CD4-positive, alpha-beta T cell treated with Interleukin-10 for 1 hour (primary cell): ENCODE results near the gene SSTR5.

Experiments used
- DNase-seq: peaks from one replicate; pipeline ENCODE4 v3.0.0-alpha.2; 2020

Gene SSTR5

GRCh38 chr16:1093284-1094123 is 21.0 kb downstream of the SSTR5 start:
- DNase-seq: no peak

- no peak for DNase-seq
Observed at GRCh38 chr16:1094124-1094479, 21.6 kb downstream of the SSTR5 start.

GRCh38 chr16:1094601-1095449 is 22.3 kb downstream of the SSTR5 start:
- DNase-seq: no peak

- DNase-seq: no peak
Observed at GRCh38 chr16:1095450-1096168, 23.1 kb downstream of the SSTR5 start.

- no peak for DNase-seq
Observed at GRCh38 chr16:1096169-1097082, 23.9 kb downstream of the SSTR5 start, which contains the start of gene C1QTNF8. Gene C1QTNF8 (minus strand): TSS chr16:1096244. CDS start chr16:1094922, 1,322 bp downstream.

GRCh38 chr16:1097156-1097555 is 24.6 kb downstream of the SSTR5 start:
- no peak for DNase-seq

- DNase-seq: no peak
Observed at GRCh38 chr16:1097800-1098199, 25.3 kb downstream of the SSTR5 start.

- no peak for DNase-seq
Observed at GRCh38 chr16:1098266-1098991, 25.9 kb downstream of the SSTR5 start.

GRCh38 chr16:1099189-1100083 is 26.9 kb downstream of the SSTR5 start:
- no peak for DNase-seq

GRCh38 chr16:1100084-1100800 is 27.7 kb downstream of the SSTR5 start:
- no peak for DNase-seq

- no peak for DNase-seq
Observed at GRCh38 chr16:1101133-1101532, 28.6 kb downstream of the SSTR5 start.

GRCh38 chr16:1101573-1102332 is 29.2 kb downstream of the SSTR5 start:
- DNase-seq: no peak

- no peak for DNase-seq
Observed at GRCh38 chr16:1102333-1102700, 29.8 kb downstream of the SSTR5 start.

- peak; percentile 72 for DNase-seq
Observed at GRCh38 chr16:1102921-1103635, 30.5 kb downstream of the SSTR5 start.

- DNase-seq: no peak
Observed at GRCh38 chr16:1103636-1103980, 31.1 kb downstream of the SSTR5 start.

- DNase-seq: peak; percentile 24
Observed at GRCh38 chr16:1105888-1106620, 33.5 kb downstream of the SSTR5 start.

GRCh38 chr16:1106659-1107058 is 34.1 kb downstream of the SSTR5 start:
- DNase-seq: no peak

- DNase-seq: no peak
Observed at GRCh38 chr16:1107141-1107540, 34.6 kb downstream of the SSTR5 start.
